Kidney (tissue), 14 donors: ENCODE results near the gene TENT5A. TPM values are rescaled to one million over a fixed set of nuclear protein-coding genes. Genes with fewer than 3 reads are reported as not detected.

ENCODE experiments used
- DNase-seq, 5 donors: peaks; one replicate each; pipeline ENCODE4 v3.0.0-alpha.2; 2013 to 2020
- FAIRE-seq: peaks from 2 replicates; lab custom pipeline; 2012; peaks lifted over from hg19 to GRCh38; lab: Jason Lieb, UNC
- H3K27ac ChIP-seq, 2 donors: one replicate each; pipeline ENCODE4 v1.7.0; 2013; ENCODE audit warnings: low read depth in 2 of 2, low read length in 2 of 2, inconsistent platforms in 1 of 2
- H3K27me3 ChIP-seq: one replicate; pipeline ENCODE4 v1.7.1; 2013; ENCODE audit warnings: low read length, inconsistent platforms; ENCODE audit not compliant: control insufficient read depth, insufficient read depth
- H3K36me3 ChIP-seq, 3 donors: one replicate each; pipeline versions ENCODE4 v1.7.0 to v1.7.1; 2013; ENCODE audit warnings: low read length in 3 of 3, control low read depth in 1 of 3, inconsistent platforms in 1 of 3; ENCODE audit not compliant: insufficient read depth in 3 of 3, control insufficient read depth in 2 of 3
- H3K4me1 ChIP-seq, 3 donors: one replicate each; pipeline versions ENCODE4 v1.7.0 to v1.7.1; 2013; ENCODE audit warnings: low read length in 3 of 3, inconsistent platforms in 1 of 3, low read depth in 1 of 3; ENCODE audit not compliant: control insufficient read depth in 2 of 3, insufficient read depth in 2 of 3
- H3K4me3 ChIP-seq, 3 donors: one replicate each; pipeline versions ENCODE4 v1.7.0 to v1.8.1; 2013; ENCODE audit warnings: low read length in 3 of 3, control low read depth in 1 of 3, inconsistent platforms in 1 of 3
- H3K9ac ChIP-seq, 3 donors: one replicate each; pipeline versions ENCODE4 v1.7.0 to v1.7.1; 2013; ENCODE audit warnings: low read length in 3 of 3, control low read depth in 1 of 3, inconsistent platforms in 1 of 3
- H3K9me3 ChIP-seq, 3 donors: one replicate each; pipeline versions ENCODE4 v1.7.0 to v1.7.1; 2013; ENCODE audit warnings: low read length in 3 of 3, control low read depth in 1 of 3, inconsistent platforms in 1 of 3; ENCODE audit not compliant: control insufficient read depth in 2 of 3, insufficient read depth in 1 of 3
- CTCF ChIP-seq: IDR thresholded peaks from 3 replicates; pipeline ENCODE4 v1.5.1; 2012; ENCODE audit warnings: mild to moderate bottlenecking, moderate library complexity, borderline replicate concordance; ENCODE audit not compliant: insufficient read depth; ENCODE audit errors: extremely low read depth
- intact Hi-C: fragments of 100-400 bp; cut with DNase I; formaldehyde crosslinking; loops from one replicate; pipeline ENCODE4 v1.11.1; 2022
- polyA plus RNA-seq: library from polyadenylated mRNA; stranded (reverse); fragments of 350-450 nt; fragmentation: Illumina TruSeq; extraction: RNeasy Lipid Tissue Mini Kit (QIAGEN cat#74804); gene quantifications from one replicate; pipeline ENCODE4 v1.2.3, GENCODE V29; 2014; ENCODE audit warnings: low read depth, low replicate concordance; ENCODE audit not compliant: insufficient read depth
- total RNA-seq: library from RNA; stranded (reverse); fragmentation: NEBNext Ultra II Directional; extraction: Animal tissue kit (Norgen Biotek cat#: 25700); gene quantifications from one replicate; pipeline ENCODE4 v1.2.1, GENCODE V29; 2021
- donor health status: control.
- donor health status: control.
- donor health status: control.
- donor health status: control.
- donor health status: control.
- donor health status: DM: yes; HTN: yes; CAD: no.
- donor health status: Normal renal cell carcinoma (clear cell type).

TENT5A gene
- total and polyA plus RNA-seq, 2 donors from 2014 or later = 3.2 to 13.4 TPM

GRCh38 chr6:81756690-81757089 lies 4.2 kb upstream of the TENT5A start:
- H3K4me1 ChIP-seq = peaks cover 0 to 5% (median 4%) of the 10 kb centered on the region in 3 donors
- no peak for TF ChIP-seq CTCF
- no peak overlapping the region for H3K9ac ChIP-seq
- no peak overlapping the region for H3K4me3 ChIP-seq
- H3K9me3 ChIP-seq = no peaks in the 10 kb centered on the region
- FAIRE-seq (no peak), DNase-seq (no peak)
- no peak overlapping the region for H3K27ac ChIP-seq
- H3K36me3 ChIP-seq = no peaks in the 10 kb centered on the region
- intact Hi-C loops = no loop called here
- H3K27me3 ChIP-seq = no peaks in the 10 kb centered on the region

- no peak for DNase-seq
- intact Hi-C loops = no loop called here
- no peak for FAIRE-seq
- Histone ChIP-seq H3K27ac (no peak overlapping the region), H3K27me3 (peaks cover 2% of the 10 kb centered on the region), H3K9ac (no peak overlapping the region), H3K4me3 (no peak overlapping the region), H3K36me3 (no peaks in the 10 kb centered on the region), H3K9me3 (no peaks in the 10 kb centered on the region), H3K4me1 (peaks cover 0 to 5% (median 4%) of the 10 kb centered on the region in 3 donors)
- TF ChIP-seq CTCF = no peak
These were observed 3.1 kb upstream of the TENT5A start for GRCh38 chr6:81755551-81755950.

GRCh38 chr6:81754906-81755305 lies 2.4 kb upstream of the TENT5A start:
- Histone ChIP-seq H3K9ac (no peak overlapping the region), H3K27ac (no peak overlapping the region), H3K9me3 (no peaks in the 10 kb centered on the region), H3K36me3 (no peaks in the 10 kb centered on the region), H3K4me3 (no peak overlapping the region), H3K27me3 (peaks cover 3% of the 10 kb centered on the region), H3K4me1 (peaks cover 0 to 5% (median 4%) of the 10 kb centered on the region in 3 donors)
- intact Hi-C loops = no loop called here
- FAIRE-seq (no peak), DNase-seq (no peak)
- TF ChIP-seq CTCF = no peak
